Chondrocyte (in vitro differentiated cells): ENCODE data around the gene ULBP2. TPM values are rescaled to one million over a fixed set of nuclear protein-coding genes. Genes with fewer than 3 reads are reported as not detected.

Experiments
- DNase-seq: peaks from one replicate; pipeline ENCODE4 v3.0.0; 2021; ENCODE audit warnings: mixed read lengths, low spot score
- H3K27ac Mint-ChIP-seq: one replicate; pipeline ENCODE4 v1.8.0; 2021; ENCODE audit warnings: mild to moderate bottlenecking, moderate library complexity, mixed read lengths; ENCODE audit not compliant: unreplicated experiment
- H3K27me3 Mint-ChIP-seq: 2 replicates; pipeline ENCODE4 v1.8.0; 2021; ENCODE audit warnings: low read depth, mixed read lengths
- H3K36me3 Mint-ChIP-seq: 2 replicates; pipeline ENCODE4 v1.8.0; 2021; ENCODE audit warnings: low read depth, mixed read lengths
- H3K4me1 Mint-ChIP-seq: 2 replicates; pipeline ENCODE4 v1.8.0; 2021; ENCODE audit warnings: low read depth, mild to moderate bottlenecking, mixed read lengths
- H3K4me3 Mint-ChIP-seq: one replicate; pipeline ENCODE4 v1.8.0; 2021; ENCODE audit warnings: mild to moderate bottlenecking, moderate library complexity, mixed read lengths; ENCODE audit not compliant: unreplicated experiment
- H3K9me3 Mint-ChIP-seq: 2 replicates; pipeline ENCODE4 v1.8.0; 2021; ENCODE audit warnings: low read depth, mixed read lengths
- total RNA-seq: library from RNA; stranded (reverse); gene quantifications from 3 replicates; pipeline ENCODE4 v1.2.1, GENCODE V29; 2021
- TF ChIP-seq, protein P1 (sequence below): fragments of 200-600 bp; sonication (generic); IDR thresholded peaks from 2 replicates; pipeline ENCODE4 v1.5.0; 2021; ENCODE audit warnings: antibody characterized with exemption, mild to moderate bottlenecking, moderate library complexity

ULBP2 gene
- total RNA-seq, 1 donor from 2014 or later = 15.1 TPM

DNA sequence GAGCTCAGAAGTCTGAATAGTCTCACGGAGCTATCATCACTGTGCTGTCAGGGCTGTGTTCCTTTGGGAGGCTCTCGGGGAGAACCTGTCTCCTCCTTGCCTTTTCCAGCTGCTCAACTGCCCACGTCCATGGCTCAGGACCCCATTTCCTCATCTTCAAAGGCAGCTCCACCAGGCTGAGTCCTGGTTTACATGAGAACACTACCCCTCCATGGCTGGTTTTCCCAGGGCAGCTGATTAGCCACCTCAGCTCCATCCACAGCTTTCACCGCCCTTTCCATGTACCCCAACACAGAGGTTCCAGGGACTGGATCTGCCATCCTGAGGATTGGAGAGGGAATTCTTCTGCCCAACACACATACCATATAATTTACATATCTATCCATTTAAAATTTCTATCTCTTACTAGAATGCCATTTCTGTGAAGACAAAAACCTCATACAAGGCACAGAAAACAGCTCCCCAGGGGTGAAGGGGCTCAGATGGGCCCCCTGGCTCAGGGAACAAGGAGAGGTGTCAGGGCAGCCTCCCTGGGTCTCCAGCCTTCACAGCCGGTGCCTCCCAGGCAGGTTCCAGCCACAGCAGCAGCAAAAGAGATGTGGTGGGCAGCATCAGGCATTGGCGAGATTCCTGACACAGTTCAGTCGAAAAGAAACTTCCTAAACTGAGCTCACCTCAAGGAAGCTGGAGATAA lies 41.7 kb upstream of the ULBP2 start:
- DNase-seq = no peak
- TF ChIP-seq, protein P1, sequence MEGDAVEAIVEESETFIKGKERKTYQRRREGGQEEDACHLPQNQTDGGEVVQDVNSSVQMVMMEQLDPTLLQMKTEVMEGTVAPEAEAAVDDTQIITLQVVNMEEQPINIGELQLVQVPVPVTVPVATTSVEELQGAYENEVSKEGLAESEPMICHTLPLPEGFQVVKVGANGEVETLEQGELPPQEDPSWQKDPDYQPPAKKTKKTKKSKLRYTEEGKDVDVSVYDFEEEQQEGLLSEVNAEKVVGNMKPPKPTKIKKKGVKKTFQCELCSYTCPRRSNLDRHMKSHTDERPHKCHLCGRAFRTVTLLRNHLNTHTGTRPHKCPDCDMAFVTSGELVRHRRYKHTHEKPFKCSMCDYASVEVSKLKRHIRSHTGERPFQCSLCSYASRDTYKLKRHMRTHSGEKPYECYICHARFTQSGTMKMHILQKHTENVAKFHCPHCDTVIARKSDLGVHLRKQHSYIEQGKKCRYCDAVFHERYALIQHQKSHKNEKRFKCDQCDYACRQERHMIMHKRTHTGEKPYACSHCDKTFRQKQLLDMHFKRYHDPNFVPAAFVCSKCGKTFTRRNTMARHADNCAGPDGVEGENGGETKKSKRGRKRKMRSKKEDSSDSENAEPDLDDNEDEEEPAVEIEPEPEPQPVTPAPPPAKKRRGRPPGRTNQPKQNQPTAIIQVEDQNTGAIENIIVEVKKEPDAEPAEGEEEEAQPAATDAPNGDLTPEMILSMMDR = no peak
- Mint-ChIP-seq H3K36me3 (no peaks in the 10 kb centered on the region), H3K4me1 (peaks cover 33% of the 10 kb centered on the region), H3K9me3 (no peaks in the 10 kb centered on the region), H3K27ac (no peak overlapping the region), H3K27me3 (no peaks in the 10 kb centered on the region), H3K4me3 (no peak overlapping the region)

DNA sequence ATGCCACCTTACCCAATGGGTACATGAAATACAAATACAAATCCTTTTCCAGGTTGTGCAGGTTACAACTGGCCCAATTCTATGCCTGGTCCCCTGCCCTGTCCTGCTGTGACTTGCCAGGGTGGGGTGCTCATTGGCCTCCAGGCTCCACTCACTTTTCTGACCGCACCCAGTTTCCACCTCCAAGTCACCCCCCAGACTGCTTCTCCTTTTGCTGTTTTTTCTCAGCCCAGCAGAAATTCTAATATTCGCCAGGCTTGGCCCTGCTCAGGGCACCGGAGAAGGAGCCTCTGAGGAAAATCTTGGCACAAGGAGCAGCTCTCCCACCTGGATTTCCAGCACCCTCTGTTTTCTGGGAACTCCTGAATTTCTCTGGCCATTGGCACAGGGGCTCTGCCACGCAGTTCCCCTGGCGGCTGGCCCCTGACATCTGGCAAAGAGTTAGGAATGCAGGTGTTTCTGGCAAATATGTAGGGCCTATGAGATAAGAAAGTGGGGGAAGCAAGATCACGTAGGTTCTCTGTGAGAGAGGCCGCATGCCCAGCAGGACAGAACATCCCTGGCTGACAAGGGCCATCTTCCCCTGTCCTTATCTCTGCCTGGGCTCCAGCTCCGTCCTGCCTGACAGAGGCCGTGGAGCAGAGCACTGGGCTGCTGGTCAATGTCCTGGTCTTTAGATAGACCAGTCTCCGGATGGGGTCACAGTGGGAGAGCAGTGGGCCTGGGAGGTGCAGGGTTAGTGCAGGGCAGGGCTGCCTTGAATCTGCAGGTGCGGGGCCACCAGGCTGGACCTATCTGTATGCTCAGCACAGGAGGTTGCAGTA lies 41.0 kb upstream of the ULBP2 start:
- DNase-seq = no peak
- Mint-ChIP-seq H3K4me1 (peaks cover 25% of the 10 kb centered on the region), H3K9me3 (no peaks in the 10 kb centered on the region), H3K4me3 (no peak overlapping the region), H3K36me3 (no peaks in the 10 kb centered on the region), H3K27me3 (no peaks in the 10 kb centered on the region), H3K27ac (no peak overlapping the region)
- TF ChIP-seq, protein P1 = no peak

DNA sequence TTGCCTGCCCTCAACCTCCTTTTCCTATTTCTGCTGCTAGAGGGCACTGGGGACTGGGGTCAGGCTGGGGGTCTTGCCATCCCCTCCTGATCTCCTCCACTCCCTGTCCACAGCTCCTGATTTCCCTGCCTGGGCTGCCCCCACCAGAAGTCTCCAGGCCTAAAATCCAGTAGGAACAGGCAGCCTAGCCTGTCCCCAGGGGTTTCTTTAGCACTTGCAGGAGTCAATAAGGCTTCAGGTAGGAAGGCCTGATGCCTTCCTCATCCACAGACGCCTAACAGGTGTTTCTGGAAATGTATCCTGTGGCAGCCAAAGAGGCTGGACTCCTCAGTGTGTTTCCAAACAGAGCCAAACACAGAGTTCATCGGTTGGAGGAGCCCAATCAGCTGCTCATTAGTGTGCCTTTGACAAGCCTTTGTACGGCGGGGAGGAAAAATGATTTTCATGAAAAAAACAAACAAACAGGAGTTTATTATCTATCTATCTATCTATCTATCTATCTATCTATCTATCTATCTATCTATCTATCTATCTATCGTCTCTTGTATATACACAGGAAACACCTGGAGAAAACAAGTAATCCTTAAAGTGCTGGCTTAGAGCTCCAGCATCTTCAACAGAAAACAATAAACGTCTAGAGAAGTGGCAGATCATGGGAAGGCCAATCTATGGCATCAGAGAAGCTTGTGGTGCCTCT lies 40.2 kb upstream of the ULBP2 start:
- Mint-ChIP-seq H3K4me1 (peaks cover 18% of the 10 kb centered on the region), H3K4me3 (no peak overlapping the region), H3K27me3 (no peaks in the 10 kb centered on the region), H3K36me3 (no peaks in the 10 kb centered on the region), H3K27ac (no peak overlapping the region), H3K9me3 (no peaks in the 10 kb centered on the region)
- DNase-seq = no peak
- TF ChIP-seq, protein P1 = no peak

DNA sequence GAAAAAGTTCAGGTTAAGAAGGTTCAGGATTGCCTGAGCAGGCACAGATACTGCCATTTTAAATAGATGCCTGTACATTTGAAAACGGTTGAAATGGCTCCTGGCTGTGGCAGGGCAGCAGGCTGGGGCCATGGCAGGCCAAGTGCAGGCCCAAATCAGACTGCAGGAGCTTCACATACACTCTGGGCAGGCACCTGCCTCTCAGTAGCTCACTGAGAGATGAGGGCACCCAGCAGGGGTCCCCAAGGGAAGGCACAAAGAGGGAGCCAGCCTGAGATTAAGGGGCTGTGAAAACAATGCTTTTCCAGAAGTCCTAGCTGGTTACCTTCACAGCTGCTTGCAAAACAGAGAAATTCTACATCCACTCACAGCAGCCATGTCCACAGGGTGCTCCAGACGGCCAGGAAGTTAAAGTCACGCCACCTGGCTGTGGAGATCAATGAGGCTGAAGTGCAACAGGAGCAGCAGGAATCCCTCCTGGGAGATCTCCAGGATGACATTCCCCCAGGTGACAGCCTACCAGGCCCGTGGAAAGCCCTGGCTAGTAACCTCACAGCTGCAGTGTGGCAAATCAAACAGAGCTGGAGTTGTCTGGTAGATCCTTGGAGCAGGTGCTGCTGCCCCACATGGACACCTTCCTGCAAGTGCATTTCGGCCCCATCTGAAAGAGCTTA lies 37.7 kb upstream of the ULBP2 start:
- Mint-ChIP-seq H3K4me3 (no peak overlapping the region), H3K9me3 (peaks cover 9% of the 10 kb centered on the region), H3K36me3 (peaks cover 4% of the 10 kb centered on the region), H3K4me1 (no peaks in the 10 kb centered on the region), H3K27ac (no peak overlapping the region), H3K27me3 (no peaks in the 10 kb centered on the region)
- DNase-seq = no peak
- TF ChIP-seq, protein P1 = no peak
